Left cardiac atrium (tissue), 4 donors: ENCODE results near the gene TYRO3. TPM values are rescaled to one million over a fixed set of nuclear protein-coding genes. Genes with fewer than 3 reads are reported as not detected.
"Not testable (repeated sequence)": the region's sequence is repeated elsewhere in the genome, so short reads cannot be mapped to it uniquely, and the experiment has no call there.

ENCODE experiments used
- ATAC-seq, 2 donors: fragments of 200-7000 bp; cut with Tn5 transposase; one replicate each; pipeline ENCODE4 v1.9.1; 2020; ENCODE audit warnings: mild to moderate bottlenecking in 2 of 2, moderate library complexity in 2 of 2
- DNase-seq: peaks from one replicate; pipeline ENCODE4 v3.0.0-alpha.2; 2020
- intact Hi-C, 2 donors: fragments of 100-400 bp; cut with DNase I; formaldehyde crosslinking; loops; one replicate each; pipeline versions ENCODE4 v1.14.1 to v1.15.1; 2022 to 2023
- total RNA-seq, 2 donors: library from RNA; stranded (reverse); fragmentation: NEBNext Ultra II Directional; extraction: Animal tissue kit (Norgen Biotek cat#: 25700); gene quantifications; one replicate each; pipeline ENCODE4 v1.2.1, GENCODE V29; 2021
- donor health status: DM: no; HTN: yes; CAD: no.
- donor health status: DM: no; HTN: yes; CAD: no; lungs with severe emphysema.
- donor health status: DM: yes; HTN: yes; CAD: no.
- donor health status: Dilated cardiomyopathy.

The TYRO3 gene
- total RNA-seq, 2 donors from 2014 or later: 9.1 to 21.0 TPM

GRCh38 chr15:41568350-41569017, 9.5 kb downstream of the TYRO3 start:
- DNase-seq (no peak), ATAC-seq (peak in 1 of 2 donors; percentile 56)
- intact Hi-C loops: no loop called here

GRCh38 chr15:41569232-41569631, 10.2 kb downstream of the TYRO3 start:
- ATAC-seq, DNase-seq, intact Hi-C loops: not testable (repeated sequence)

GRCh38 chr15:41570764-41571163, 11.8 kb downstream of the TYRO3 start:
- peak in 1 of 2 donors; percentile 71 for ATAC-seq
- intact Hi-C loops: no loop called here

GRCh38 chr15:41571948-41572347, 12.9 kb downstream of the TYRO3 start:
- ATAC-seq (no peak), DNase-seq (no peak)
- intact Hi-C loops: no loop called here

More at GRCh38 chr15:41570764-41571163, 11.8 kb downstream of the TYRO3 start:
- no peak for DNase-seq

- ATAC-seq (no peak), DNase-seq (no peak)
- intact Hi-C loops: no loop called here
Measured at GRCh38 chr15:41572866-41573265, 13.9 kb downstream of the TYRO3 start.

- ATAC-seq: peak in 1 of 2 donors; percentile 13
- intact Hi-C loops: no loop called here
- DNase-seq: no peak
Measured at GRCh38 chr15:41573396-41573795, 14.4 kb downstream of the TYRO3 start.

- DNase-seq (no peak), ATAC-seq (peak in 1 of 2 donors; percentile 43)
- intact Hi-C loops: no loop called here
Measured at GRCh38 chr15:41574158-41574557, 15.1 kb downstream of the TYRO3 start.

- intact Hi-C loops: no loop called here
- ATAC-seq: peak; percentile 59 to 74
- no peak for DNase-seq
Measured at GRCh38 chr15:41575282-41575681, 16.3 kb downstream of the TYRO3 start.

- intact Hi-C loops: no loop called here
- DNase-seq: no peak
Measured at GRCh38 chr15:41577863-41578735, 19.1 kb downstream of the TYRO3 start.

GRCh38 chr15:41578736-41579383, 19.8 kb downstream of the TYRO3 start:
- DNase-seq: no peak
- intact Hi-C loops: no loop called here

More at GRCh38 chr15:41577863-41578735, 19.1 kb downstream of the TYRO3 start:
- peak; percentile 39 to 53 for ATAC-seq

GRCh38 chr15:41581110-41581509, 22.1 kb downstream of the TYRO3 start:
- ATAC-seq (no peak), DNase-seq (no peak)
- intact Hi-C loops: no loop called here

More at GRCh38 chr15:41578736-41579383, 19.8 kb downstream of the TYRO3 start:
- ATAC-seq: peak; percentile 13 to 56

GRCh38 chr15:41583795-41584194, 24.8 kb downstream of the TYRO3 start:
- DNase-seq (no peak), ATAC-seq (no peak)
- intact Hi-C loops: no loop called here

- peak; percentile 28 to 51 for ATAC-seq
- intact Hi-C loops: no loop called here
- DNase-seq: no peak
Measured at GRCh38 chr15:41584636-41585126, 25.7 kb downstream of the TYRO3 start.

- intact Hi-C loops: no loop called here
- peak; percentile 71 for DNase-seq
- ATAC-seq: peak; percentile 85 to 94
Measured at GRCh38 chr15:41585127-41586047, 26.4 kb downstream of the TYRO3 start.

GRCh38 chr15:41586531-41587282, 27.7 kb downstream of the TYRO3 start:
- DNase-seq, intact Hi-C loops, ATAC-seq: not testable (repeated sequence)

- DNase-seq, intact Hi-C loops, ATAC-seq: not testable (repeated sequence)
Measured at GRCh38 chr15:41589018-41589417, 30.0 kb downstream of the TYRO3 start.

GRCh38 chr15:41589571-41589970, 30.6 kb downstream of the TYRO3 start:
- ATAC-seq, intact Hi-C loops, DNase-seq: not testable (repeated sequence)

GRCh38 chr15:41591217-41591616, 32.2 kb downstream of the TYRO3 start:
- intact Hi-C loops, ATAC-seq, DNase-seq: not testable (repeated sequence)
